Subcutaneous adipose tissue (tissue), 4 donors: ENCODE measurements around the gene CD44. TPM values are rescaled to one million over a fixed set of nuclear protein-coding genes. Genes with fewer than 3 reads are reported as not detected.

Source experiments
- CTCF ChIP-seq: fragments of 450-650 bp; IDR thresholded peaks from one replicate; pipeline ENCODE4 v1.5.1; 2016; ENCODE audit warnings: low read depth, mild to moderate bottlenecking, control low read depth, antibody characterized with exemption, moderate library complexity
- total RNA-seq, 4 donors: library from RNA; depleted of rRNA; stranded (reverse); fragments of >200 nt; gene quantifications; one replicate each; pipeline ENCODE4 v1.1.0, GENCODE V29; 2016

The CD44 gene
- total RNA-seq, 4 donors from 2014 or later, result 103 to 438 (median 231) TPM

- TF ChIP-seq CTCF, result no peak
Measured at GRCh38 chr11:35126879-35127581, 11.9 kb upstream of the CD44 start.

- TF ChIP-seq CTCF, result no peak
Measured at GRCh38 chr11:35127619-35128018, 11.4 kb upstream of the CD44 start.

GRCh38 chr11:35131094-35131493 is 7.9 kb upstream of the CD44 start:
- TF ChIP-seq CTCF, result no peak

GRCh38 chr11:35131886-35132285 is 7.1 kb upstream of the CD44 start:
- TF ChIP-seq CTCF, result no peak

- no peak for TF ChIP-seq CTCF
Measured at GRCh38 chr11:35133656-35134055, 5.3 kb upstream of the CD44 start.

- no peak for TF ChIP-seq CTCF
Measured at GRCh38 chr11:35134403-35135148, 4.4 kb upstream of the CD44 start.

GRCh38 chr11:35135222-35135621 is 3.7 kb upstream of the CD44 start:
- TF ChIP-seq CTCF, result no peak
